HCT116 (cell line): Measurements from ENCODE around the gene THSD7A. TPM values are rescaled to one million over a fixed set of nuclear protein-coding genes. Genes with fewer than 3 reads are reported as not detected.

Source experiments
- ATAC-seq: fragments of 200-7000 bp; cut with Tn5 transposase; 2 replicates; pipeline ENCODE4 v1.9.1; 2020; ENCODE audit warnings: mild to moderate bottlenecking, moderate library complexity
- BruUV-seq: library from RNA; stranded (reverse); fragments of 400-500 nt; replicated peaks from 2 replicates; lab custom pipeline; 2021; lab: Mats Ljungman, UMichigan
- CTCF ChIA-PET: fragments of 300-600 bp; sonication (Branson Sonifier 250); formaldehyde crosslinking; loops from one replicate; lab custom pipeline; 2021; ENCODE audit warnings: antibody characterized with exemption; lab: Charles Lee
- POLR2A ChIA-PET: fragments of 300-600, 350-600 bp; sonication (Branson Sonifier 250); formaldehyde crosslinking; loops from one replicate; lab custom pipeline; 2021; ENCODE audit warnings: antibody characterized with exemption; lab: Charles Lee
- RAD21 ChIA-PET, 2 experiments: fragments of 300-600 bp; sonication (Branson Sonifier 250); formaldehyde crosslinking; loops; one replicate each; lab custom pipeline; 2023; ENCODE audit warnings: low total read pairs in 2 of 2; ENCODE audit not compliant: uncharacterized antibody in 2 of 2, unreplicated experiment in 2 of 2, low non-redundant PET in 1 of 2; lab: Charles Lee
- DNase-seq: peaks from one replicate; pipeline ENCODE4 v3.0.0-alpha.2; 2010; ENCODE audit warnings: low read depth, low spot score
- H2AFZ ChIP-seq: fragments of 200-600 bp; shearing (Covaris generic), sonication (generic); 2 replicates; pipeline ENCODE4 v1.6.1; 2017; ENCODE audit warnings: low read depth, mixed run types, mixed read lengths, antibody characterized with exemption, low read length; ENCODE audit not compliant: poor library complexity, severe bottlenecking
- H3K27ac ChIP-seq: 2 replicates; pipeline ENCODE4 v1.5.1; 2012; ENCODE audit warnings: low read depth, low read length
- H3K27me3 ChIP-seq: fragments of 200-600 bp; sonication (generic); 2 replicates; pipeline ENCODE4 v1.6.1; 2016; ENCODE audit warnings: mixed run types, low read length, mixed read lengths; ENCODE audit not compliant: insufficient read depth
- H3K36me3 ChIP-seq, 2 experiments: fragments of 200-500 bp in 1 of 2; fragments of 200-600 bp in 1 of 2; sonication (Bioruptor generic) in 1 of 2; sonication (generic) in 1 of 2; 2 replicates each; pipeline versions ENCODE4 v1.5.1 to v1.6.1; 2014 to 2016; ENCODE audit warnings: low read length in 2 of 2, inconsistent platforms in 1 of 2, mixed read lengths in 1 of 2, mixed run types in 1 of 2; ENCODE audit not compliant: insufficient read depth in 2 of 2, control insufficient read depth in 1 of 2
- H3K4me1 ChIP-seq, 2 experiments: fragments of 200-600 bp in 1 of 2; sonication (generic) in 1 of 2; 2 replicates each; pipeline versions ENCODE4 v1.5.1 to v1.6.1; 2012 to 2017; ENCODE audit warnings: low read length in 2 of 2, inconsistent platforms in 1 of 2, mild to moderate bottlenecking in 1 of 2, mixed read lengths in 1 of 2, mixed run types in 1 of 2, moderate library complexity in 1 of 2; ENCODE audit not compliant: insufficient read depth in 2 of 2, control insufficient read depth in 1 of 2
- H3K4me2 ChIP-seq: fragments of 200-600 bp; sonication (generic); 2 replicates; pipeline ENCODE4 v1.6.1; 2017; ENCODE audit warnings: mixed run types, low read length, mixed read lengths
- H3K4me3 ChIP-seq, 2 experiments: fragments of 200-600 bp in 1 of 2; sonication (generic) in 1 of 2; replicated peaks in 1 of 2; 2 replicates each; pipeline ENCODE4 v1.5.1; 2011 to 2016; ENCODE audit warnings: low read length in 2 of 2, control low read depth in 1 of 2, low read depth in 1 of 2, mild to moderate bottlenecking in 1 of 2, mixed read lengths in 1 of 2, mixed run types in 1 of 2
- H3K79me2 ChIP-seq: fragments of 200-600 bp; sonication (generic); 2 replicates; pipeline ENCODE4 v1.6.1; 2017; ENCODE audit warnings: mild to moderate bottlenecking, mixed run types, low read length, moderate library complexity, mixed read lengths; ENCODE audit not compliant: insufficient read depth
- H3K9ac ChIP-seq: fragments of 200-600 bp; sonication (generic); 2 replicates; pipeline ENCODE4 v1.6.1; 2016; ENCODE audit warnings: low read length, mixed read lengths
- H3K9me2 ChIP-seq: fragments of 200-600 bp; sonication (generic), shearing (Covaris generic); 2 replicates; pipeline ENCODE4 v1.6.1; 2017; ENCODE audit warnings: mixed run types, mild to moderate bottlenecking, moderate library complexity; ENCODE audit not compliant: insufficient read depth
- H3K9me3 ChIP-seq, 2 experiments: fragments of 200-500 bp in 1 of 2; fragments of 200-600 bp in 1 of 2; sonication (Bioruptor generic) in 1 of 2; sonication (generic) in 1 of 2; 2 replicates each; pipeline ENCODE4 v1.6.1; 2014 to 2017; ENCODE audit warnings: low read length in 2 of 2, mixed read lengths in 2 of 2, inconsistent platforms in 1 of 2, low read depth in 1 of 2, mild to moderate bottlenecking in 1 of 2, mixed run types in 1 of 2, moderate library complexity in 1 of 2; ENCODE audit not compliant: control insufficient read depth in 1 of 2, insufficient read depth in 1 of 2
- H4K20me1 ChIP-seq: fragments of 200-600 bp; sonication (generic), shearing (Covaris generic); 2 replicates; pipeline ENCODE4 v1.6.1; 2017; ENCODE audit warnings: mixed run types, mild to moderate bottlenecking, moderate library complexity; ENCODE audit not compliant: insufficient read depth
- CBX3 ChIP-seq: IDR thresholded peaks from 2 replicates; pipeline ENCODE4 v1.6.1; 2012; ENCODE audit warnings: low read depth
- CEBPB ChIP-seq: IDR thresholded peaks from 2 replicates; pipeline ENCODE4 v1.6.1; 2012; ENCODE audit warnings: low read depth
- EGR1 ChIP-seq: IDR thresholded peaks from 2 replicates; pipeline ENCODE4 v1.6.1; 2012; ENCODE audit warnings: low read depth
- EZH2 ChIP-seq: fragments of 200-600 bp; sonication (generic); IDR thresholded peaks from 2 replicates; pipeline ENCODE4 v1.6.1; 2017; ENCODE audit warnings: antibody characterized with exemption, mixed run types
- EZH2phosphoT487 ChIP-seq: fragments of 200-600 bp; IDR thresholded peaks from 2 replicates; pipeline ENCODE4 v1.6.1; 2018; ENCODE audit warnings: antibody characterized with exemption, borderline replicate concordance
- FOSL1 ChIP-seq: IDR thresholded peaks from 2 replicates; pipeline ENCODE4 v1.6.1; 2012; ENCODE audit warnings: low read depth
- JUND ChIP-seq: IDR thresholded peaks from 2 replicates; pipeline ENCODE4 v1.6.1; 2012
- MAX ChIP-seq: IDR thresholded peaks from 2 replicates; pipeline ENCODE4 v1.6.1; 2012
- POLR2AphosphoS5 ChIP-seq: IDR thresholded peaks from 2 replicates; pipeline ENCODE4 v1.6.1; 2011; ENCODE audit warnings: mild to moderate bottlenecking, low read depth, low read length, moderate library complexity
- RAD21 ChIP-seq: IDR thresholded peaks from 2 replicates; pipeline ENCODE4 v1.6.1; 2012; ENCODE audit warnings: low read depth, mild to moderate bottlenecking
- REST ChIP-seq: IDR thresholded peaks from 2 replicates; pipeline ENCODE4 v1.6.1; 2012; ENCODE audit warnings: low read depth
- SP1 ChIP-seq: IDR thresholded peaks from 2 replicates; pipeline ENCODE4 v1.6.1; 2012; ENCODE audit warnings: low read depth
- YY1 ChIP-seq: IDR thresholded peaks from 2 replicates; pipeline ENCODE4 v1.6.1; 2011; ENCODE audit warnings: low read length, low read depth, moderate library complexity, mild to moderate bottlenecking; ENCODE audit not compliant: insufficient replicate concordance; ENCODE audit errors: extremely low read depth
- ZFX ChIP-seq: fragments of 450-650 bp; IDR thresholded peaks from 2 replicates; pipeline ENCODE4 v1.6.1; 2017
- ZNF274 ChIP-seq: fragments of 200-500 bp; sonication (Bioruptor generic); IDR thresholded peaks from 2 replicates; pipeline ENCODE4 v1.6.1; 2014; ENCODE audit warnings: mild to moderate bottlenecking, low read depth, low read length, inconsistent platforms
- intact Hi-C: fragments of 100-400 bp; cut with micrococcal nuclease; formaldehyde crosslinking; loops from 2 replicates; pipeline ENCODE4 v1.10.0; 2022
- total RNA-seq: library from RNA; stranded (reverse); gene quantifications from one replicate; pipeline ENCODE4 v1.2.1, GENCODE V29; 2021; ENCODE audit not compliant: unreplicated experiment
- TF ChIP-seq, protein P1 (sequence below): IDR thresholded peaks from 2 replicates; pipeline ENCODE4 v1.6.1; 2012

Gene THSD7A
- total RNA-seq, 1 experiment from 2014 or later: 0.05 TPM

GRCh38 chr7:11394438-11394837 is 437.6 kb downstream of the THSD7A start (continued):
- TF ChIP-seq YY1 (no peak), RAD21 (no peak), FOSL1 (no peak), ZFX (no peak), POLR2AphosphoS5 (no peak), EZH2 (no peak), SP1 (no peak), EGR1 (no peak)

- Histone ChIP-seq H3K27ac (no peak overlapping the region), H3K4me3 (no peak overlapping the region), H3K9me2 (no peaks in the 10 kb centered on the region), H4K20me1 (no peaks in the 10 kb centered on the region), H3K79me2 (no peaks in the 10 kb centered on the region), H3K4me2 (no peak overlapping the region), H3K4me1 (no peaks in the 10 kb centered on the region), H3K9ac (no peak overlapping the region), H2AFZ (no peak overlapping the region), H3K27me3 (no peaks in the 10 kb centered on the region), H3K9me3 (no peaks in the 10 kb centered on the region), H3K36me3 (no peaks in the 10 kb centered on the region)
- DNase-seq (no peak), ATAC-seq (no peak)
- no TSS peak for BruUV-seq
- ChIA-PET RAD21 (no interaction called here), CTCF (no interaction called here), POLR2A (no interaction called here)
- TF ChIP-seq CEBPB (no peak), JUND (no peak), ZNF274 (no peak), REST (no peak), MAX (no peak), YY1 (no peak), SP1 (no peak), FOSL1 (no peak), CBX3 (no peak), EGR1 (no peak), EZH2phosphoT487 (no peak)
- TF ChIP-seq, protein P1, sequence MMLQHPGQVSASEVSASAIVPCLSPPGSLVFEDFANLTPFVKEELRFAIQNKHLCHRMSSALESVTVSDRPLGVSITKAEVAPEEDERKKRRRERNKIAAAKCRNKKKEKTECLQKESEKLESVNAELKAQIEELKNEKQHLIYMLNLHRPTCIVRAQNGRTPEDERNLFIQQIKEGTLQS: no peak
- intact Hi-C loops: no loop called here
These were observed 452.4 kb downstream of the THSD7A start for GRCh38 chr7:11379641-11380040.
